B cell (primary cell): ENCODE measurements around the gene TTC23. TPM values are rescaled to one million over a fixed set of nuclear protein-coding genes. Genes with fewer than 3 reads are reported as not detected.

Experiments used
- ATAC-seq: fragments of 200-7000 bp; cut with Tn5 transposase; one replicate; pipeline ENCODE4 v1.10.0; 2021; ENCODE audit warnings: low read depth, mild to moderate bottlenecking, moderate number of reproducible peaks, moderate library complexity
- CTCF ChIA-PET: fragments of 350-600 bp; sonication (Branson Sonifier 250); formaldehyde crosslinking; loops from one replicate; lab custom pipeline; 2021; ENCODE audit warnings: antibody characterized with exemption, inconsistent platforms; lab: Charles Lee
- POLR2A ChIA-PET: fragments of 350-600 bp; sonication (Branson Sonifier 250); formaldehyde crosslinking; loops from one replicate; lab custom pipeline; 2021; ENCODE audit warnings: antibody characterized with exemption; lab: Charles Lee
- DNase-seq: peaks from one replicate; pipeline ENCODE4 v3.0.0; 2013
- H2AFZ ChIP-seq: 2 replicates; pipeline ENCODE4 v1.6.1; 2012; ENCODE audit warnings: mild to moderate bottlenecking, low read depth, low read length; ENCODE audit not compliant: insufficient read depth, poor library complexity, severe bottlenecking
- H3K27ac ChIP-seq, 2 donors: 1 replicate in 1 of 2; 2 replicates in 1 of 2; pipeline ENCODE4 v1.5.1; 2012 to 2013; ENCODE audit warnings: low read length in 2 of 2, mild to moderate bottlenecking in 2 of 2, moderate library complexity in 1 of 2
- H3K27me3 ChIP-seq, 4 experiments: fragments of 200-600 bp in 1 of 4; sonication (generic) in 1 of 4; replicated peaks in 1 of 4; 1 replicate in 2 of 4; 2 replicates in 2 of 4; pipeline versions ENCODE4 v1.6.1 to v1.7.0; 2013 to 2016; ENCODE audit warnings: low read length in 3 of 4, mild to moderate bottlenecking in 2 of 4, mixed read lengths in 1 of 4, moderate library complexity in 1 of 4; ENCODE audit not compliant: insufficient read depth in 4 of 4, control insufficient read depth in 3 of 4; ENCODE audit errors: control extremely low read depth in 1 of 4
- H3K36me3 ChIP-seq, 2 experiments: replicated peaks in 1 of 2; 1 replicate in 1 of 2; 2 replicates in 1 of 2; pipeline versions ENCODE4 v1.6.1 to v1.7.1; 2013; ENCODE audit warnings: low read length in 1 of 2; ENCODE audit not compliant: insufficient read depth in 2 of 2, control insufficient read depth in 1 of 2; ENCODE audit errors: control extremely low read depth in 1 of 2, extremely low read depth in 1 of 2
- H3K4me1 ChIP-seq, 2 donors: fragments of 200-600 bp in 1 of 2; sonication (generic) in 1 of 2; 1 replicate in 1 of 2; 2 replicates in 1 of 2; pipeline versions ENCODE4 v1.5.1 to v1.6.1; 2013 to 2017; ENCODE audit warnings: low read length in 2 of 2; ENCODE audit not compliant: control insufficient read depth in 2 of 2, insufficient read depth in 2 of 2
- H3K4me2 ChIP-seq: replicated peaks from 2 replicates; pipeline ENCODE3; 2012; ENCODE audit warnings: mild to moderate bottlenecking, low read depth, low read length; ENCODE audit not compliant: poor library complexity, severe bottlenecking
- H3K4me3 ChIP-seq, 5 experiments: fragments of 200-600 bp in 1 of 5; sonication (generic) in 1 of 5; 1 replicate in 3 of 5; 2 replicates in 2 of 5; pipeline versions ENCODE4 v1.5.1 to v1.7.0; 2011 to 2016; ENCODE audit warnings: low read length in 4 of 5, mild to moderate bottlenecking in 4 of 5, low read depth in 2 of 5, control low read depth in 1 of 5, moderate library complexity in 1 of 5; ENCODE audit not compliant: insufficient read depth in 1 of 5; ENCODE audit errors: control extremely low read depth in 1 of 5, extremely low read depth in 1 of 5
- H3K79me2 ChIP-seq: fragments of 200-600 bp; sonication (generic); one replicate; pipeline ENCODE4 v1.6.0; 2016; ENCODE audit warnings: low read length; ENCODE audit not compliant: control insufficient read depth, insufficient read depth
- H3K9ac ChIP-seq: fragments of 200-600 bp; sonication (generic); 2 replicates; pipeline ENCODE4 v1.6.1; 2017; ENCODE audit warnings: mild to moderate bottlenecking, low read length, moderate library complexity
- H3K9me3 ChIP-seq, 3 donors: one replicate each; pipeline versions ENCODE4 v1.6.1 to v1.7.1; 2013; ENCODE audit warnings: low read length in 2 of 3; ENCODE audit not compliant: control insufficient read depth in 2 of 3, insufficient read depth in 1 of 3; ENCODE audit errors: control extremely low read depth in 1 of 3
- H4K20me1 ChIP-seq: 2 replicates; pipeline ENCODE4 v1.6.0; 2012; ENCODE audit warnings: mild to moderate bottlenecking, low read length; ENCODE audit not compliant: insufficient read depth, control insufficient read depth, poor library complexity, severe bottlenecking
- H3K27ac Mint-ChIP-seq: one replicate; pipeline ENCODE4 v1.8.0; 2021; ENCODE audit warnings: mixed read lengths
- H3K27me3 Mint-ChIP-seq: one replicate; pipeline ENCODE4 v1.8.0; 2021; ENCODE audit warnings: mixed read lengths
- H3K4me1 Mint-ChIP-seq: one replicate; pipeline ENCODE4 v1.8.0; 2021; ENCODE audit warnings: mixed read lengths
- H3K4me3 Mint-ChIP-seq: one replicate; pipeline ENCODE4 v1.8.0; 2021; ENCODE audit warnings: mixed read lengths
- H3K9me3 Mint-ChIP-seq: one replicate; pipeline ENCODE4 v1.8.0; 2022; ENCODE audit warnings: mixed read lengths; ENCODE audit not compliant: insufficient read depth
- EZH2 ChIP-seq: IDR thresholded peaks from 2 replicates; pipeline ENCODE4 v1.6.1; 2012; ENCODE audit warnings: borderline replicate concordance, low read depth, mild to moderate bottlenecking, moderate library complexity, low read length; ENCODE audit not compliant: insufficient read depth, poor library complexity, severe bottlenecking
- WGBS: methylation state at CpG from one replicate; pipeline ENCODE4 v1.1.5; 2013; ENCODE audit warnings: missing lambda C conversion rate; ENCODE audit not compliant: insufficient coverage; 5-methylcytosine and 5-hydroxymethylcytosine counted together
- intact Hi-C: fragments of 100-400 bp; cut with micrococcal nuclease; formaldehyde crosslinking; loops from one replicate; pipeline ENCODE4 v1.10.0; 2022
- polyA plus RNA-seq: library from polyadenylated mRNA; depleted of rRNA; stranded (reverse); fragments of >200 nt; gene quantifications from 2 replicates; pipeline ENCODE4 v1.2.3, GENCODE V29; 2012
- total RNA-seq, 2 donors: library from RNA; stranded (reverse); fragments of 120-200 nt in 1 of 2; gene quantifications; 1 replicate in 1 of 2; 2 replicates in 1 of 2; pipeline versions ENCODE4 v1.2.3 to v1.2.4, GENCODE V29; 2013 to 2022
- TF ChIP-seq, protein P1 (sequence below): fragments of 200-600 bp; IDR thresholded peaks from one replicate; pipeline ENCODE4 v1.8.0; 2022; ENCODE audit warnings: antibody characterized with exemption, mild to moderate bottlenecking

Gene TTC23
- total and polyA plus RNA-seq, 2 donors (not counting 1 experiment from before 2014, with no cell fraction given): 0.15 to 1.9 TPM

DNA sequence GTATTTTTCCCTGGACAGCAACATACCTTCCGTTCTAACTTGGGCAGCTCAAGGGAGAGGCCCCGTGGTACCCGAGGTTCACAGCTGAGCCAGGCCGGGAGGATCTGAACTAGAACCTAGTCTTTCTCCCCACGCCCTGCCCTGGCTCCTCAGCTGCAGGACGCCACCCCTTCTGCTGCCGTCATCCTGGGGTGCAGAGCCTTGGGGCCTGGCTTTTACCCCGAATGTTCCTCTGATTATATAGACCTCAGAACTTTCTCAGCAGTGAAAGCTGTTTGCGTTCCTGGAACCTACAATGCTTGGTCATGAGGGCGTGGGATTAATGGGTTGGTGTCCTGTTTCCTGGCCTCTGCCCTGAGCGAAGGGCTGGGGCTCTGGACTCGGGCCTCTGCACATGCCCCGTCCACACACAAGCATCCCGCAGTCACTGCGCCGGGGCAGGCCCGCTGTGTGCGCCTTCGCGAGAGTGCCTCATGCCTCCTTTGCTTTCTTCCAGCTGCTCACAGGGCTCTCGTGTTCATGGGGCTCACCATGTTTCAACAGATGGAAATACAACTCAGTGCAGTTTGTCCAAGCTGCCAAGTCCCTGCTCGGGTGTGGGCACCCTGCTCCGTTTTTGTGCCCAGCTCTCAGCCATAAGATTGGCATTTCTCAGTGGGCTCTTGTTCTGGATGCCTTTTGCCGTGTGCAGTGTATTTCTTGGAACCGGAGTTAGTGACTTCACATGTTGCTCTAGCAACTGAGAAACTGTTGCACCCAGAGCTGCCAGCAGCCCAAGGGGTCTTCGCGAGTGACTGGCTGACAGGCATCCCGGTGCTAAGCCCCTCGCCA is 124.1 kb downstream of the TTC23 start:
- intact Hi-C loops: no loop called here
- no peak overlapping the region for H3K9ac ChIP-seq
- 85% methylated on average over 27 of the region's 29 CpGs for WGBS
- H3K9me3 Mint-ChIP-seq: no peaks in the 10 kb centered on the region
- ChIA-PET CTCF (no interaction called here), POLR2A (no interaction called here)
- H3K79me2 ChIP-seq: no peaks in the 10 kb centered on the region
- no peak overlapping the region for H3K4me3 Mint-ChIP-seq
- ATAC-seq (no peak), DNase-seq (no peak)
- no peak overlapping the region for H3K27ac ChIP-seq
- no peaks in the 10 kb centered on the region for H3K36me3 ChIP-seq
- H3K4me1 Mint-ChIP-seq: peaks cover 5% of the 10 kb centered on the region
- no peaks in the 10 kb centered on the region for H3K4me1 ChIP-seq
- peaks cover 0 to 3% (median 0%) of the 10 kb centered on the region in 4 experiments for H3K27me3 ChIP-seq
- H3K4me2 ChIP-seq: no peak overlapping the region
- H3K27ac Mint-ChIP-seq: no peak overlapping the region
- no peak overlapping the region for H2AFZ ChIP-seq
- H3K9me3 ChIP-seq: no peaks in the 10 kb centered on the region
- peaks cover 9% of the 10 kb centered on the region for H3K27me3 Mint-ChIP-seq
- no peak overlapping the region for H3K4me3 ChIP-seq
- no peaks in the 10 kb centered on the region for H4K20me1 ChIP-seq
- TF ChIP-seq EZH2: no peak
- TF ChIP-seq, protein P1, sequence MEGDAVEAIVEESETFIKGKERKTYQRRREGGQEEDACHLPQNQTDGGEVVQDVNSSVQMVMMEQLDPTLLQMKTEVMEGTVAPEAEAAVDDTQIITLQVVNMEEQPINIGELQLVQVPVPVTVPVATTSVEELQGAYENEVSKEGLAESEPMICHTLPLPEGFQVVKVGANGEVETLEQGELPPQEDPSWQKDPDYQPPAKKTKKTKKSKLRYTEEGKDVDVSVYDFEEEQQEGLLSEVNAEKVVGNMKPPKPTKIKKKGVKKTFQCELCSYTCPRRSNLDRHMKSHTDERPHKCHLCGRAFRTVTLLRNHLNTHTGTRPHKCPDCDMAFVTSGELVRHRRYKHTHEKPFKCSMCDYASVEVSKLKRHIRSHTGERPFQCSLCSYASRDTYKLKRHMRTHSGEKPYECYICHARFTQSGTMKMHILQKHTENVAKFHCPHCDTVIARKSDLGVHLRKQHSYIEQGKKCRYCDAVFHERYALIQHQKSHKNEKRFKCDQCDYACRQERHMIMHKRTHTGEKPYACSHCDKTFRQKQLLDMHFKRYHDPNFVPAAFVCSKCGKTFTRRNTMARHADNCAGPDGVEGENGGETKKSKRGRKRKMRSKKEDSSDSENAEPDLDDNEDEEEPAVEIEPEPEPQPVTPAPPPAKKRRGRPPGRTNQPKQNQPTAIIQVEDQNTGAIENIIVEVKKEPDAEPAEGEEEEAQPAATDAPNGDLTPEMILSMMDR: no peak

DNA sequence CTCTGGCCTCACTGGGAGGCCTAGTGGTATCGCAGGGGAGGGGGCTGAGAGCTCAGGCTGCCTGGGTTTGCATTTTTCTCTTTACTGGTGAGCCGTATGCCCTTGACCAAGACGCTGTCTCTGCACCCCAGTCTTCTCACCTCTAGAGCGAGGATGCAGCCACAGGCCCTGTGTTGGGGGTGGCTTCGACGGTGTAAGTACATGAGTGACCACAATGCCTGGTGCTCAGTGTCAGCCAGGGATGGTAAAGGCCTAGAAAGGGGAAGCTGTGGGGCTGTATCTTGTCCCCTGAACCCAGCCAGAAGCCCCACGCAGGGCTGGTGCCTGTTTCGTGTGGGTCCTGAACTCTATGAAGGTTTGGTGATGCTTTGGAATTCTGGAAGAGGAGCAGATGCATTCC is 124.7 kb downstream of the TTC23 start:
- Histone ChIP-seq H3K4me2 (no peak overlapping the region), H3K9me3 (no peaks in the 10 kb centered on the region), H3K27ac (no peak overlapping the region), H3K36me3 (no peaks in the 10 kb centered on the region), H3K79me2 (no peaks in the 10 kb centered on the region), H2AFZ (no peak overlapping the region), H3K4me1 (no peaks in the 10 kb centered on the region), H3K9ac (no peak overlapping the region), H4K20me1 (no peaks in the 10 kb centered on the region), H3K4me3 (no peak overlapping the region), H3K27me3 (peaks cover 0 to 3% (median 0%) of the 10 kb centered on the region in 4 experiments)
- CTCF ChIA-PET: no interaction called here
- POLR2A ChIA-PET: no interaction called here
- Mint-ChIP-seq H3K9me3 (no peaks in the 10 kb centered on the region), H3K27ac (no peak overlapping the region), H3K4me3 (no peak overlapping the region), H3K27me3 (peaks cover 5% of the 10 kb centered on the region), H3K4me1 (peaks cover 1% of the 10 kb centered on the region)
- intact Hi-C loops: no loop called here
- DNase-seq (no peak), ATAC-seq (no peak)
- WGBS: 83% methylated on average over 7 of the region's 8 CpGs
- TF ChIP-seq EZH2: no peak
- TF ChIP-seq, protein P1: no peak
